ENCODE data around the gene IRF3.

IRF3 gene

DNA sequence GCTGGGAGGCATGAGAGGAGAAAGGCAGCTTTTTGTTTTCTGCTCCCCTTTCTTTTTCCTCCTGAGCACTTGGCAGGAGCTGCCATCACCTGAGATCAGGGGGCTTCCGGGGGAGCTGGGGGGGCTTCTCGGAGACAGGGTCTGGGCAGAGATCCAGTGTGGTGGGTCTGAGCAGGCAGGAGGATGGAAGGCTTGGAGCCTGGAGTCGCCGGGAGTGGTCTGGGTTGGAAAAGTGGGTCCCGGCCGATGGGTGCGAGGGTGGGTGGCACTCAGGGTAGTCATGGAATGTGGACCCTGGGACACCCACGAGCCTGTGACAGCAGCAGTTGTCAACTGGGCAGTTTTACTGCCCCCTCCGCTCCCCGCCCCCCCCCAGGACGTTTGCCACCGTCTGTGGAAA is 21.5 kb upstream of the IRF3 start:
- DNase-seq = no peak

DNA sequence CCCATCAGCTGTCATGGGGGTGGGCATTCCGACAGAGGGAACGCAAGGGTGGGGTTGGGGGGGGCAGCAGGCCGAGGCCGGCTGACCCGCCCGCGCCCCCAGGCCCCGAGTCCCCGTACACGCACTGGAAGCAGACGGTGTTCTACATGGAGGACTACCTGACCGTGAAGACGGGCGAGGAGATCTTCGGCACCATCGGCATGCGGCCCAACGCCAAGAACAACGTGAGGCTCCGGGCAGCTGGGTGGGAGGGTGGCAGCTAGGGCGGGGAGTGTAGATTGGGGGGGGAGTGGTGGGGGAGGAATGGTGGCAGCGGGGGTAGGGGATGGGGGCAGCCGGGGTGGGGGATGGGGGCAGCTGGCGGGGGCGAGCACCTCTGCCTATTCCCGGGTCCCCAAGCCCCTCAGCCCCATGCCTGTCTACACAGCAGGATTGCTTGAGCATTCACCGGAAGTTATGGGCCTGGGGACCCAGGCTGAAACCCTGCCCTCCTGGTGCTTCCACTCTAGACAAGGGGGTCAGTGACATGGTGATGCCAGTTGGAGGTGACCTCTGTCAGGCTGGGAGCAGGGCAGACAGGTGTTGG is 20.9 kb upstream of the IRF3 start:
- no peak for DNase-seq

DNA sequence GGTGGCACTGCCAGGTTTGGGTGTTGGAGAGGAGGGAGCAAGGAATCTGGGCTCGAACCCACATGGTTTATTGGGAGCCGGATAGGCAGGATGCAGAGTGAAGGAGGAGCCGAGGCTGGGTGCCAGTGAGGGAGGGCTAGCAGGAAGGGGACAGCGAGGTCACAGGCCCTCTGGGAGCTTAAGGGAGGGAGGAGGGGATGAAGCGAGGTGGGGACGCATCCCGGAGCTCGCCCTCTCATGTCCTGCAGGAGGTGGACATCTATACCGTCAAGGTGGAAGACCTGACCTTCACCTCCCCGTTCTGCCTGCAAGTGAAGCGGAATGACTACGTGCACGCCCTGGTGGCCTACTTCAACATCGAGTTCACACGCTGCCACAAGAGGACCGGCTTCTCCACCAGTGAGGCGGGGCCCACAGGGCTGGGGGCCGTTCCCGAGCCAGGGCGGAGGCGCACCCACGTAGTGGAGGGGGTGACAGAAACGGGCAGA is 20.2 kb upstream of the IRF3 start:
- DNase-seq = no peak

DNA sequence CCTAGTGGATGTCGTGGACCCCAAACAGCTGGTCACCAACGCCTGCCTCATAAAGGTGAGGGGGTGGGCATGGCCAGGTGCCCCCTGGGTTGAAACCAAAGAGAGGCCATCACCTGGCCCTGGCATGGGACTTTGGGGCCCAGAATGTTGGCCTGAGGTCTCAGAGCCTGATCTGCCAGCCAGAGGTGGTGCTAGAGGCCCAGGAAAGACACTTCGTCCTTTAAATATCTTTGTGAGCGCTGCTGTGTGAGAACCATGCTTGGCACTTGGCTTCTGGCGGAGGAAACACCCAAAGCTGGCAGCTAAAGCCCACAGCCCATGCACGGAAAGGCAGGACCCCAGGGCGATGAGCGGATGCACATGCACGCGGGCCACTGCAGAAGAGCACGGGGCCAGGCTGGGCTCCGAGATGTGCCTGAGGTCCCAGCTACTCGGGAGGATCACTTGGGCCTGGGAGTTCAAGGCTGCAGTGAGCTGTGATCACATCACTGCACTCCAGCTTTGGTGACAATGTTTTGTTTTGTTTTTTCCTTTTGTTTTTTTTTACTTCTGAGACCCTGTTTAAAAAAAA is 19.4 kb upstream of the IRF3 start:
- no peak for DNase-seq

DNA sequence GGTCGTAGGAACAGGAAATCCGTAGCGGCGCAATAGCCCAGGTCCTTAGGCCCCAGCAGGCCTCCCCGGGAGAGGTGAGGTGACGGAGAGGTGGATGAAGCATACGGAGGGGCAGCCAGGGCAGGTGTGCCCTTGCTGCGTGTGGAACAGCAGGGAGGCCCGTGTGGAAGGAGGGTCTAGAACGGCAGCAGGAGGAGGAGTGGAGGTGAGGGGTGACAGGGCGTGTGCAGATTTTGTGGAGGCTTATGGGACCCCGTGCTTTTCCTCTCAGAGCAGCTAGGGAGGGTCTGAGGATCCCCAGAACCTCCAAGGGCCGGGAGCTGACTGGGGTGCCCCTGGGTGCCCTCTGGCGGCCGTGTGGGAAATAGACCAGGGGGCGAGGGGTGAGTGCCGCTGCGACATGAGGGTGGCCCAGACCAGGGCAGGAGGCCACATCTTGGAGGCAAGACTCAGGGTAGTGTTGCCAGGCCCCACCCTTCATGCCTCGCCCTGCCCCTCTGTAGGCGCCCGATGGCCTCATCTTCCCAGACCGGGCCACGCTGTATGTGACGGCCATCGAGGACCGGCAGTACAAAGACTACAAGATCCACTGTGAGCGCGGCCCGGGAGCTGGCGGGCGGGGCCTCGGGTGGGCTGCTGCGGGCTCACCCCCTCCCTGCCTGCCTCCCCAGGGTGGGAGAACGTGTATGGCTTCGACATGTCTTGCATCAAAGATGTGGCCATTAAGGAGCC is 18.8 kb upstream of the IRF3 start:
- DNase-seq = no peak

DNA sequence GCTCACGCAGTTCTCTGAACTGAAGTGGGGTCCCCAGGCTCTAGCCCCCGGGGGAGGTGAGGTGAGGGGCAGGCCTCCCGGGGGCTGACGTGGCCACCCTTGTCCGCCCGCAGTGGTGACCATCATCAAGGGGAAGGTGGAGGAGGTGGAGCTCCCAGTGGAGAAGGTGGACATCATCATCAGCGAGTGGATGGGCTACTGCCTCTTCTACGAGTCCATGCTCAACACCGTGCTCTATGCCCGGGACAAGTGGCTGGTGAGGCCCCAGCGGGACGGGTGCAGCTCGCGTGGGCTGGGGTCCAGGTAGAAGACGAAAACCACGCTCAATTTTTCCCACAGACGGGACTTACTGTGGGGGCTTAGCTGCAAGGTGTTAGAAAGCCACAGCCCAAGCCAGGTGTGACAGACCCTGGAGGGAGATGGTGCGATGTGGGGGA is 18.2 kb upstream of the IRF3 start:
- no peak for DNase-seq

DNA sequence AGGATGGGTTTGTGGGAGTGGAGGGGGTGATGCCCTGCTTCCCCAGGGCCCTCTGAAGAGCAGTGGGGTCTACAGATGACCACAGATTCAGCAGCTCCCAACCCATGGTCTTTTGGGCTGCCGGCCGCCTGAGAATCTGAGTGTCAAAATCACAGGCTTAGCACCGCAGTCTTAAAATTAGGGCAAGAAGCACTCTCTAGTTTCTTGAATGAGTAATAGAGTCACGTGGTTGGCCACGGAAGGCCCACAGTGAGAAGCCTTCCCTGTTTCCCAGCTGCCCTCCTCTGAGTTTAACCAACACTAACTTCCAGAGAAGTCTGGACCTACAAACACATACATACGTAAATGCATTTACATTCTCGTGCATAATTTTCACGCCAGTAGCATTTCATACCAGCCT is 16.6 kb upstream of the IRF3 start:
- no peak for DNase-seq

DNA sequence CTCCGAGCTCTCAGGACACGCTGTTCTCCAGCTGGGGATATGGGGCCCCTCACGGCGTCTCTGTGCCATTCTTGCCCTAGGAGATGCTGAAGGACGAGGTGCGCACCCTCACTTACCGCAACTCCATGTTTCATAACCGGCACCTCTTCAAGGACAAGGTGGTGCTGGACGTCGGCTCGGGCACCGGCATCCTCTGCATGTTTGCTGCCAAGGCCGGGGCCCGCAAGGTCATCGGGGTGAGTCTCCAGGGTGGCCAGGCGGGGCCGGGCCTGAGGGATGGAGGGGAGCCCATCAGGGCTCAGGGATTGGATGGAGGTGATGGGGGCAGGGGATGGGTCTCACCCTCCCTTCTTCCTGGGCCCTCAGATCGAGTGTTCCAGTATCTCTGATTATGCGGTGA is 16.2 kb upstream of the IRF3 start:
- no peak for DNase-seq

DNA sequence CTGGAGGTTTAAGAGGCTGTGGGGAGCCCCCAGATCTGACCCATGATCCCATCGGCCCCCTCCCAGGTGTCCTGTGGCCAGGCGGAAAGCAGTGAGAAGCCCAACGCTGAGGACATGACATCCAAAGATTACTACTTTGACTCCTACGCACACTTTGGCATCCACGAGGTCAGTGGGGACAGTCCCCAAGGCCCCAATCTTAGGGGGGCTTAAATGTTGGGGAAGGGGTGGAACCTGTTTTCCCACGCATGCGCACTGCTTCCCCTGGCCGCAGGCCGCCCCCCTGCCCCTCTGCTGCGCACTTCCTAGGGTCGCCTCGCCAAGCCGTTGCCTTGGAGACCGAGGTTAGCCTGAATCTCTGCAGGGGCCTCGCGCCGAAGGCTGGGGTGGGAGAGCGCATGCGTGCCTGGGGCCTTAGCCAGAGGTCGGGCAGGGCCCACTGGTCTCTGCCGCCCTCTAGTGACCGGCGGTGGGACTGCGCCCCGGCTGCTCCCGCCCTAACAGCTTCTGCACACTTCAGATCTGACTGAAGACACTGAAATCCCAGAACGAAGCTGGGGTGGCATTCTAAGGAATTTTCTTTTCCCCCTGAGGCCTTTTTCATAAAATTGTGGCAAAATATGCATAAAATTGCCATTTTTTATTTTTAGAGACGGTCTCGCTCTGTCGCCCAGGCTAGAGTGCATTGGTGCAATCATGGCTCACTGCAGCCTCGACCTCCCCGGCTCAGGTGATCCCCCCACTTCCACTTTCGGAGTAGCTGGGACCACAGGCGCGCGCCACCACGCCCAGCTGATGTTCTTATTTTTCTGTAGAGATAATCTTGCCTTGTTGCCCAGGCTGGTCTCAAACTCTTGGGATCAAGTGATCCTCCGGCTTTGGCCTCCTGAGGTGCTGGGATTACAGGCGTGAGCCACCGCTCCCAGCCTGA is 15.0 kb upstream of the IRF3 start:
- peak; percentile 89 to 98 (median 96) for DNase-seq

DNA sequence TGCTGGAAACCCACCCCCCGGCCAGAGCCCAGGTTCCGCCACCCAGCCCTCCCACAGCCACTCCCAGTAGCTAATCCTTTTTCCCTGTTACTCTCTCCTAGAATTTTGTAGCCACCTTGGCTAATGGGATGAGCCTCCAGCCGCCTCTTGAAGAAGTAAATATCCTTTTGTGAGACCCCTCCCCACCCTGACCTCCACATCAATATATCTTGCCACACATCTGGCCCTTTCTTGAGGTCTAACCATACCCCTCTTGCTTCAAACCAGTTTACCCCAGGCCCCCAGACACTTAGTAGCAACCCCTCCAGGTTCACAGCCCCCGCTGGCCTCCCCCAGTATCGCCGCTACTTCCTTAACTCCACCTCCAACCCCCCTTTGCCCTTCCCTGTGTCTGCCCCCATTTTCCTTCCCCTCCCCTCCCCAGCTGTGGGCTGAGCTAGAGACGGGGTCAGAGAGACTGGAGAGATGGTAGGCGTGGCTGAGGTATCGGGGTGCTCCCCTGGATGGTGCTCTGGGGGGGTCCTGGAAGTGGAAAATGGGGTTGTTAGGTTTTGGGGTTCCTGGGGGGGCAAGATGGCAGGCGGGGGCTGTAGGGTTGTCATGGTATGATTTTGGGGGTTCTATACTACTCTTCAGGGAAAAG is 14.2 kb upstream of the IRF3 start:
- DNase-seq = no peak

DNA sequence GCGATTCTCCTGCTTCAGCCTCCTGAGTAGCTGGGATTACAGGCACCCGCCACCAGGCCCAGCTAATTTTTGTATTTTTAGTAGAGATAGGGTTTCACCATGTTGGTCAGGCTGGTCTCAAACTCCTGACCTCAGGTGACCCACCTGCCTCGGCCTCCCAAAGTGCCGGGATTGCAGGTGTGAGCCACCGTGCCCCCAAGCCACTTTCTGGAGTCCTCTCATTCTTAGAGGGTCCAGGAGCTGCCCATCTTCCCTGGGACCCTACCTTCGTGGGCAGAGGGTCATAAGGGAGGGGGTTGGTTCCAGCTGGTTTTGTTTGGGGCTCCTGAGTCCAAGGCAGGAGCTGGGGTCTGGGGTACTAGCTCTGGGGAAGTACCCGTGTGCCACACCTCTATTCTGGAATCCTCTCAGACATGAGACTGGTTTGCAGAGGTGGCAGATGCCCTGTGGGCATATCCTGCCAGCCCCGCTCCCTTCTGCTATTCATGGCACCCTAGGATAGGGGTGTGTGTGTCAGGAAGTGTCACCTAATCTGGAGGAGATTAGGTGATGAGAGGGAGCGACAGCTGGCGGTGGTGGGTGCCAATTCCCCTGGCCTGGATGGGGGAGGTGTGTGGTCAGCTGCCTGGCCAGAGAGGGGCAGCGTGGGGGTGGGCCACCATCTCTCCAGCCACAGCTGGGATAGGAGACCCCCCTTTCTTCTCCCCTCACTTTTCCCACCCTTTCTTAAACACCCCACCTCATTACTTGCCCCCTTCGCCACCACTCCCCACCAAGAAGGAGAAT is 13.5 kb upstream of the IRF3 start:
- DNase-seq = no peak

DNA sequence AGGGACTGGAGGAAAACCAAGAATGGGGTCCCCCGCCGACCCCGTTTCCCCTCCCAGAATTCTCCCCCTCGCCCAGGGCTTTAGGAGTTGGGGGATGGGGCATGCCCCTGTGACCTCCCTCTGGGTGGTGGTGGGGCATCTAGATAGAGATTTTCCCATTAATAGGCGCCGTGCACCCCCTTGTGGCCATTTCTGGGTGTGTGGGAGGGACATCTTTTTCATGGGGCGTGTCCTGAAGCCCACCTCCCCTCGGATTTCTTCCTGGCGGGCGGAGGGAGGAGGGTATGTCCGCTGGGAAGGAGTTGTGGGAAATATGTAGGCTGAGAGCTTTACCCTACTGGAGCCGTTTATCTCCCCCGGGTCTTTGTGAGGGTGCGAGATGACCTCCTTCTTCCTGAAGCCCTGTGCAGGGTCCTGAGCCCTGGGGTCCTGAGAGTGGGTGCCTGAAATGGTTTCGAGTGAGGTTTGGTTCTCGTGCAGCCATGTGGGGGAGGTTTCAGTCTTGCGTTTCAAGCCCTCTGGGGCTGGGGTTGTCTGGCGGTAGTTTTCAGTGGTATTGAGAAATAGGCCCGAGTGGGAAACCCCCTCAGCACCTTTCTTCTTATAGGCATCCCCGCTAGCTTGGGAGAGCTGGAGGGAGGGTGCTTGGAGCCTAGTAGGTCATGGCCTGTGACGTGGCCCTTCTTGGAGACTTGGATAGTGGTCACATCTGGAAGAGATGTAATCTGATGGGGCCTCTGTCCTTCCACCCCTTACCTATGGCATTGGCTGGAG is 12.4 kb upstream of the IRF3 start:
- peak; percentile 55 to 78 (median 76) for DNase-seq

DNA sequence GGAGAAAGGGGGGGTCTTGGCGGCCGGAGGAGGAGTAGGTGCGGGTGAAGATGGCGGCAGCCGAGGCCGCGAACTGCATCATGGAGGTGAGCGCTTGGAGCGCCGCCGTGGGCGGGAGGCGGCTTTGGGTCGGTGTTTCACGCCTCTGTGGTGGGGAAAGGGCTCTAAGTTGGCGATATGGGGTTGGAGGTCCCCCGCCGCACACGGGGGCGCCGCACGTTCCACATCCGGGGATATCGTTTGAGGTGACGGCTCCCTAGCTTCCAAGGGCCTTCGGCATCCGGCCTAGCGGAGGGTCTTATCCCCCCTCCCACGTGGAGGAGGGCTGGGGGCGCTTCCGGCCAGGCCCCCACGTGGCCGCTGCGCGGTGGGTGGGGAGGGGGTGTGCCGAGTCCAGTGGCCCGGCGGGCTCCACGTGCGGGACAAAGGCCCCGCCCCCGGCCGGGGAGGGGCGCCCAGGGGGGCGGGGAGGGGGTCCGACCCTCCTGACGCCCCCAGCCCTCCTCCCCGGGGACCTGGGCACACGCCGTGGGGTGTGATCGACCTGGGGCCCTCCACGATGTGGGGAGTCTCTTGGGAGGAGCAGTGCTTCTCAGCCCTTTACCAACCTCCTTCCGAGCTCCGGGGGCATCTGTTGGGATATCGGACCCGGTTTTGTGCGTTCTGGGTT is 11.7 kb upstream of the IRF3 start, which contains the start of gene PRMT1:
Gene PRMT1 (plus strand): TSS at position 41 of the 670 bp plus-strand sequence. CDS start 10 bp downstream, at position 51.
- DNase-seq = peak in 1 of 4 experiments; percentile 61

DNA sequence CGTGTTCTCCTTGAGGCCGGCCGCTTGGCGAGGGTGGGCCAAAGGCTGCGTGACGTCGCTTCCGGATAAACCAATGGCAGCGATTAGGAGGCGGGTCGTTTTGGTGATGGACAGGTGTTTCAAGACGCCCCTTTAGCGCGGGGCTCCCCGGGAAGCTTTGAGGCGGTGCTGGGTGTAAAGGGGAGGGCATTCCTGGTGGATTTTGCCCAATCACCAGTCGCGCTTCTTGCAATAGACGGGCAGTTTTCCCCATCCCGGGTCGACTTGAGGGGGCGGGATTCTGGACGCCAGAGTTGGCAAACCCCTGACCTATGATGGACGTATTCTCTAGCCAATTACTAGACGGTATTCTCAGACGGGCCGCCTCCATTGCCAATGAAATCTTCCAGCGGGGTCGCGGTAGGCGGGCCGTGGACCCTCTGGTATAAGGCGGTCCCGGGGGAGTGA is 11.2 kb upstream of the IRF3 start:
- peak; percentile 93 to 99 (median 94) for DNase-seq

DNA sequence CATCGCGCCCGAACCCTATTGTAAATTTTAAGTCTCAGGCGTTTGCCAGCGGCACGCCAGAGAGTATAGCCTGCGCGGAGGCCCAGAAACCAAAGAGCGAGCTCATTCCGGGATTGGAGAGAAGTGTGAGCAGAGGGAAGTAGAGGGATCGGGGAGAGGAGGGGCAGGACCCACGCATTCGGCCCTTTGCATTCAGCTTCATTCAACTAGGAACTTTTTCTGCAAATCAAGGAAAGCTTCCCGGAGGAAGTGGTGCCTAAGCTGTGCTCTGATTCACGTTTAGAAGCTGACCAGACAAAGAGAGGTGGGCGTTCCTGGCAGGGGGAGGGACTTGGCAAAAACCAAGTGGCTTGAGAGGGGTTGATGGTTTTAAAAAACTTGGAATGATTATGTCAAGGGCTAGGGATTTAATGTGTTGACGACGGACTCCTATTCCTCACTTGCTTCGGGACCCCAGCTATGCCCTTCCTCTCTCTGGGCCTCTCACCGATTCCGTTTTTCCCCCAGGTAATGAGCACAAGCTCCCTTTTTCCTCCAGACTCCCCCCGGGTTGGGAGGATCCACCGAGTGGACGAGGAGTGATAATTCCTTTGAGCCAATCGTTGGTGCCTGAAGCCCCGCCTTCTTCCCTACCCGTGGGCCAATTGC is 10.6 kb upstream of the IRF3 start:
- peak in 1 of 4 experiments; percentile 61 for DNase-seq

DNA sequence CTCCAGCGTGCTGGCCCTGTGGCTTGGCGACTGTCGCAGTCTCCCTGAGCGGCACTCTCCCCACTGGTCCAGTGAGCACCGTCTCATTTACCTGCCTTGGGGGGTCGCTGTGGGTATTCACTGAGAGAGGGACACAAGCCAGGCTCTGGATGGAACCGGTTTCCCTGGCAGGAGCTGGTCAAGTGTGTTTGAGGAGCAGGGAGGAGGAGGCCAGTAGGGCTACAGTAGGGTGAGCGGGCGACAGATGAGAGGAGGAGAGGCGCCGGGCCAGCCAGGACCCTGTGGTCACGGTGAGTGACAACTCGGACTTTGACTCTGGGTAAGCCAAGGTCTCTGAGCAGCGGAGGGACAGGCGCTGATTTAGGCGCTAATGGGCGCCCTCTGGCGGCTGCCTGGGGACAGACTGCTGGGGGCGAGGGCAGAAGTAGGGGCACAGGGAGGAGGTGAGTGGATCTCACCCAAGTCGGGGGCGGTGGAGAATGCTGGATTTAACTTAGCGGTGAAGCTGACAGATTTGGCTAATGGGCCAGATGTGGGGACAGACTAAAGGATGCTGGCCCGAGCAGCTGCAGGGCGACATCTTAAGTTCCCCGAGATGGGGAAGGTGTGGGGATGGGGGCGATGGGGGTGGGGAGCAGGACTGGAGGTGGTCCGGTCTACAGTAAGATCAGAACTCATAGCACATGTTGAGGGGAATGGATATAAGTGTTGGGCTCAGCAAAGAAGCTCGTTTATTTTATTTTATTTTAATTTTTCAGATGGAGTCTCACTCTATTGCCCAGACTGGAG is 6.7 kb upstream of the IRF3 start:
- peak; percentile 40 to 70 (median 60) for DNase-seq

DNA sequence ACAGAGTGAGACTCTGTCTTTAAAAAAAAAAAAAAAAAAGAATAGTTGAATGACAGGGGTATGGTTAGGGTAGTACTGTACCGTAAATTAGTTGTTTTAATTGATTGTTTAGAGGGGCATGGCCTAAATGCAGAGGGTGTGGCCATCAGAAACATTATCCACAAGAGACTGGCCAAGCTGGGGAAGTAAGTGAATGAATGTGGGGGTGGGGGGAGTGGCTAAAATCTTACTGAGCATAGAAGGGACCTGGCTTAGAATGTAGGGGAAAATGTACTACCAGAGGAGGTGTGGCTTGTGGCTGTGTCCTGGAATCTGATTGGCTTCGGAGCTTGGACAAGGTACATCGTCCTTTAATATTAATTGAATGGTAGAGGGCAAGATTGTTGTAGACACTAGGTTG is 3.9 kb upstream of the IRF3 start:
- DNase-seq = no peak

DNA sequence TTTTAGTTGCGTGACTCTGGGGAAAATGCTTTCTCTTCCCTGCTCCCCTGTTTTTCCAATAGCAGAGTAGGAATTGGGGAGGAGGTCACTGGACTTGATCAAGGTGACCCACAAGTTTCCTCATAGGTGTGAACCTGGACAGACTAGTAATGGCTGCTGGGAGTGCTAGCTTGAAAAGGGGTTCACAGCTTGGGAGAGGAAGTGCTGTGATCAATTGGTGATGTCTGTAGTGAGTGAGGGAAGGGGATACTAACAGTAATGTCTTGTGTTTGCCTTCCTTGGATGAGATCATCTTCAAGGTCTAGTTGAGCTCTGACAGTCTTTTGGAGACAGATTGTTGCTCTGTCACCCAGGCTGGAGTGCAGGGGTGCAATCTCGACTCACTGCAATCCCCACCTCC is 1.8 kb upstream of the IRF3 start:
- no peak for DNase-seq

DNA sequence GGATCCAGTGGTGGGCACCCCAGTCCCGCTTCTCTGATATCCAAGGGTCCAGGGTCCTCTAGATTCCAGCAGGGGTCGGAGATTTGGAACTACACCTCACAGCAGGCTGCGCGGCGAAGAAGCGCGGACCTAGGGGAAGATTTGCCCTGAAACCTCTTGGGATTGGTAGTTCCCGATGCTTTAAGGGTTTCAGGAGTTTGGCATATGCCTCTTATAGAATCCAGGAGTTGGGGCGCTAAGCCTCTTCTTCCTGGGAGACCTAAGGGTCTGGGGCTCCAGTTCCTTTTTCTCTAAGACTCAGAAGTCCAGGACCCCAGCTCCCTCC is 425 bp upstream of the IRF3 start:
- DNase-seq = no peak
